ENCODE measurements around the gene GJD3.
"Not testable (repeated sequence)": the region's sequence is repeated elsewhere in the genome, so short reads cannot be mapped to it uniquely, and the experiment has no call there.

DNA sequence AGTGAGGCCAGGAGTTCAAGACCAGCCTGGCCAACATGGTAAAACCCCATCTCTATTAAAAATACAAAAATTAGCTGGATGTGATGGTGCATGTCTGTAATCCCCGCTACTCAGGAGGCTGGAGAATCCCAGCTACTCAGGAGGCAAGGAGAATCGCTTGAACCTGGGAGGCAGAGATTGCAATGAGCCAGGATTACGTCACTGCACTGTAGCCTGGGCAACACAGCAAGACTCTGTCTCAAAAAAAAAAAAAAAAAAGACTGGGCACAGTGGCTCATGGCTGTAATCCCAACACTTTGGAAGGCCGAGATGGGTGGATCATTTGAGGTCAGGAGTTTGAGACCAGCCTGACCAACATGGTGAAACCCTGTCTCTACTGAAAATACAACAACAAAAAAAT lies 45.0 kb upstream of the GJD3 start:
- TF ChIP-seq, protein P1, sequence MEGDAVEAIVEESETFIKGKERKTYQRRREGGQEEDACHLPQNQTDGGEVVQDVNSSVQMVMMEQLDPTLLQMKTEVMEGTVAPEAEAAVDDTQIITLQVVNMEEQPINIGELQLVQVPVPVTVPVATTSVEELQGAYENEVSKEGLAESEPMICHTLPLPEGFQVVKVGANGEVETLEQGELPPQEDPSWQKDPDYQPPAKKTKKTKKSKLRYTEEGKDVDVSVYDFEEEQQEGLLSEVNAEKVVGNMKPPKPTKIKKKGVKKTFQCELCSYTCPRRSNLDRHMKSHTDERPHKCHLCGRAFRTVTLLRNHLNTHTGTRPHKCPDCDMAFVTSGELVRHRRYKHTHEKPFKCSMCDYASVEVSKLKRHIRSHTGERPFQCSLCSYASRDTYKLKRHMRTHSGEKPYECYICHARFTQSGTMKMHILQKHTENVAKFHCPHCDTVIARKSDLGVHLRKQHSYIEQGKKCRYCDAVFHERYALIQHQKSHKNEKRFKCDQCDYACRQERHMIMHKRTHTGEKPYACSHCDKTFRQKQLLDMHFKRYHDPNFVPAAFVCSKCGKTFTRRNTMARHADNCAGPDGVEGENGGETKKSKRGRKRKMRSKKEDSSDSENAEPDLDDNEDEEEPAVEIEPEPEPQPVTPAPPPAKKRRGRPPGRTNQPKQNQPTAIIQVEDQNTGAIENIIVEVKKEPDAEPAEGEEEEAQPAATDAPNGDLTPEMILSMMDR (IDR thresholded peaks at IDR 0.05; ENCODE audit: insufficient read depth, low read length) = not testable (repeated sequence)
- TF ChIP-seq, protein P2, sequence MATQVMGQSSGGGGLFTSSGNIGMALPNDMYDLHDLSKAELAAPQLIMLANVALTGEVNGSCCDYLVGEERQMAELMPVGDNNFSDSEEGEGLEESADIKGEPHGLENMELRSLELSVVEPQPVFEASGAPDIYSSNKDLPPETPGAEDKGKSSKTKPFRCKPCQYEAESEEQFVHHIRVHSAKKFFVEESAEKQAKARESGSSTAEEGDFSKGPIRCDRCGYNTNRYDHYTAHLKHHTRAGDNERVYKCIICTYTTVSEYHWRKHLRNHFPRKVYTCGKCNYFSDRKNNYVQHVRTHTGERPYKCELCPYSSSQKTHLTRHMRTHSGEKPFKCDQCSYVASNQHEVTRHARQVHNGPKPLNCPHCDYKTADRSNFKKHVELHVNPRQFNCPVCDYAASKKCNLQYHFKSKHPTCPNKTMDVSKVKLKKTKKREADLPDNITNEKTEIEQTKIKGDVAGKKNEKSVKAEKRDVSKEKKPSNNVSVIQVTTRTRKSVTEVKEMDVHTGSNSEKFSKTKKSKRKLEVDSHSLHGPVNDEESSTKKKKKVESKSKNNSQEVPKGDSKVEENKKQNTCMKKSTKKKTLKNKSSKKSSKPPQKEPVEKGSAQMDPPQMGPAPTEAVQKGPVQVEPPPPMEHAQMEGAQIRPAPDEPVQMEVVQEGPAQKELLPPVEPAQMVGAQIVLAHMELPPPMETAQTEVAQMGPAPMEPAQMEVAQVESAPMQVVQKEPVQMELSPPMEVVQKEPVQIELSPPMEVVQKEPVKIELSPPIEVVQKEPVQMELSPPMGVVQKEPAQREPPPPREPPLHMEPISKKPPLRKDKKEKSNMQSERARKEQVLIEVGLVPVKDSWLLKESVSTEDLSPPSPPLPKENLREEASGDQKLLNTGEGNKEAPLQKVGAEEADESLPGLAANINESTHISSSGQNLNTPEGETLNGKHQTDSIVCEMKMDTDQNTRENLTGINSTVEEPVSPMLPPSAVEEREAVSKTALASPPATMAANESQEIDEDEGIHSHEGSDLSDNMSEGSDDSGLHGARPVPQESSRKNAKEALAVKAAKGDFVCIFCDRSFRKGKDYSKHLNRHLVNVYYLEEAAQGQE (IDR thresholded peaks at IDR 0.05; ENCODE audit: insufficient replicate concordance, low read depth) = not testable (repeated sequence)
- not testable (repeated sequence) for TF ChIP-seq GABPA (IDR thresholded peaks at IDR 0.05; ENCODE audit: low read depth)
